Liver (tissue), 9 donors: Measurements from ENCODE around the gene COBL. TPM values are rescaled to one million over a fixed set of nuclear protein-coding genes. Genes with fewer than 3 reads are reported as not detected.

Experiments used
- DNase-seq: peaks from one replicate; pipeline ENCODE4 v3.0.0-alpha.2; 2017; ENCODE audit warnings: low spot score
- H3K27ac ChIP-seq, 2 donors: one replicate each; pipeline ENCODE4 v1.7.0; 2013; ENCODE audit warnings: inconsistent platforms in 2 of 2, low read length in 2 of 2, control low read depth in 1 of 2, low read depth in 1 of 2, mild to moderate bottlenecking in 1 of 2
- H3K27me3 ChIP-seq, 4 donors: one replicate each; pipeline versions ENCODE4 v1.6.1 to v1.7.0; 2013; ENCODE audit warnings: low read length in 3 of 4, inconsistent platforms in 1 of 4, mild to moderate bottlenecking in 1 of 4, moderate library complexity in 1 of 4; ENCODE audit not compliant: control insufficient read depth in 4 of 4, insufficient read depth in 4 of 4
- H3K36me3 ChIP-seq, 4 donors: one replicate each; pipeline versions ENCODE4 v1.6.1 to v1.7.0; 2013; ENCODE audit warnings: low read length in 3 of 4, mild to moderate bottlenecking in 3 of 4, low read depth in 1 of 4, moderate library complexity in 1 of 4; ENCODE audit not compliant: control insufficient read depth in 4 of 4, insufficient read depth in 3 of 4
- H3K4me1 ChIP-seq, 4 donors: one replicate each; pipeline versions ENCODE4 v1.6.1 to v1.7.0; 2013; ENCODE audit warnings: low read length in 3 of 4, mild to moderate bottlenecking in 3 of 4, moderate library complexity in 1 of 4; ENCODE audit not compliant: control insufficient read depth in 4 of 4, insufficient read depth in 4 of 4
- H3K4me3 ChIP-seq, 3 donors: one replicate each; pipeline versions ENCODE4 v1.6.1 to v1.7.0; 2013; ENCODE audit warnings: low read length in 3 of 3, control low read depth in 1 of 3, low read depth in 1 of 3, mild to moderate bottlenecking in 1 of 3
- H3K9ac ChIP-seq, 2 donors: one replicate each; pipeline ENCODE4 v1.7.0; 2013; ENCODE audit warnings: low read length in 2 of 2, mild to moderate bottlenecking in 2 of 2, moderate library complexity in 2 of 2, control low read depth in 1 of 2, low read depth in 1 of 2
- H3K9me3 ChIP-seq, 4 donors: one replicate each; pipeline versions ENCODE4 v1.6.1 to v1.7.0; 2013; ENCODE audit warnings: low read length in 3 of 4; ENCODE audit not compliant: control insufficient read depth in 4 of 4
- EGR1 ChIP-seq, 2 donors: IDR thresholded peaks; 2 replicates each; pipeline ENCODE4 v1.6.1; 2016 to 2018; ENCODE audit warnings: antibody characterized with exemption in 2 of 2, low read depth in 2 of 2
- FOXA2 ChIP-seq: IDR thresholded peaks from 2 replicates; pipeline ENCODE4 v1.6.1; 2016; ENCODE audit warnings: antibody characterized with exemption
- GABPA ChIP-seq, 2 donors: IDR thresholded peaks in 1 of 2; conservative IDR thresholded peaks in 1 of 2; 2 replicates each; pipeline ENCODE4 v1.6.1; 2016; ENCODE audit warnings: antibody characterized with exemption in 2 of 2, mild to moderate bottlenecking in 1 of 2, moderate library complexity in 1 of 2
- HNF4A ChIP-seq, 2 donors: conservative IDR thresholded peaks; 2 replicates each; pipeline ENCODE4 v1.6.1; 2016; ENCODE audit warnings: antibody characterized with exemption in 2 of 2, mild to moderate bottlenecking in 2 of 2
- HNF4G ChIP-seq: IDR thresholded peaks from 2 replicates; pipeline ENCODE4 v1.6.1; 2016; ENCODE audit warnings: antibody characterized with exemption
- JUND ChIP-seq, 2 donors: IDR thresholded peaks; 2 replicates each; pipeline ENCODE4 v1.6.1; 2016; ENCODE audit warnings: antibody characterized with exemption in 2 of 2
- NR2F2 ChIP-seq: IDR thresholded peaks from 2 replicates; pipeline ENCODE4 v1.6.1; 2016; ENCODE audit warnings: antibody characterized with exemption
- RXRA ChIP-seq, 2 donors: IDR thresholded peaks; 2 replicates each; pipeline ENCODE4 v1.6.1; 2017 to 2018; ENCODE audit warnings: antibody characterized with exemption in 2 of 2, mild to moderate bottlenecking in 1 of 2
- TAF1 ChIP-seq: conservative IDR thresholded peaks from 2 replicates; pipeline ENCODE4 v1.6.1; 2016; ENCODE audit warnings: antibody characterized with exemption, mild to moderate bottlenecking
- YY1 ChIP-seq: IDR thresholded peaks from 2 replicates; pipeline ENCODE4 v1.6.1; 2016; ENCODE audit warnings: antibody characterized with exemption, mild to moderate bottlenecking
- WGBS: extraction: QIAGEN DNeasy Blood & Tissue Kit; methylation state at CpG from one replicate; pipeline ENCODE4 v1.1.7; 2013; 5-methylcytosine and 5-hydroxymethylcytosine counted together
- polyA plus RNA-seq, 2 donors: library from polyadenylated mRNA; stranded (reverse) in 1 of 2; unstranded in 1 of 2; fragments of 200-250 nt in 1 of 2; fragments of >200 nt in 1 of 2; fragmentation: Nextera tagmentation in 1 of 2; extraction: Ambion mirVana in 1 of 2; gene quantifications; one replicate each; pipeline versions ENCODE4 v1.2.1 to v1.2.3, GENCODE V29; 2013 to 2015
- total RNA-seq, 2 donors: library from RNA; depleted of rRNA; stranded (reverse); fragments of >200 nt; gene quantifications; one replicate each; pipeline ENCODE4 v1.2.3, GENCODE V29; 2014
- TF ChIP-seq, protein P1 (sequence below): fragments of 150-350 bp; IDR thresholded peaks from 2 replicates; pipeline ENCODE4 v1.5.1; 2017; ENCODE audit warnings: improper control_type of control experiment, low read depth, low read length; ENCODE audit not compliant: missing input control
- TF ChIP-seq, protein P2 (sequence below): IDR thresholded peaks from 2 replicates; pipeline ENCODE4 v1.6.1; 2016; ENCODE audit warnings: antibody characterized with exemption
- TF ChIP-seq, protein P3 (sequence below): IDR thresholded peaks from 2 replicates; pipeline ENCODE4 v1.6.1; 2016; ENCODE audit warnings: antibody characterized with exemption
- donor health status: healthy.
- donor health status: healthy.
- donor health status: healthy.
- donor health status: healthy.
- donor health status: healthy.

The COBL gene
- total and polyA plus RNA-seq, 4 donors, result 5.8 to 18.7 (median 10.7) TPM

DNA sequence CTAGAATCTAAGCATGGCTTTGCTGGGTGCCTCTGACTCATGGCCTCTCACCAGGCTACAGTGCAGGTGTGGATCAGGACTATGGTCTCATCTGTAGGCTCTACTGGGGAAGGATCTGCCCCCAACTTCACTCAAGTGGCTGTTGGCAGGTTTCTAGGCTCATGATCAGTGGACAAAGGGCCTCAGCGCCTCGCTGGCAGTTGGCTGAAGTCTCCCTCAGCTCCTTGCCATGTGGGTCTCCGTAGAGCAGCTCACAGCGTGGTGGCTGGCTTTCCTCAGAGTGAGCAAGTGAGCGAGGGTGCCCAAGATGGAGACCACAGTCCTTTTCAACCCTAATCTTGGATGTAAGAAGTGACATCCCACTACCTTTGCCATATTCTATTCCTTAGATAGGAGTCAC lies 238.0 kb downstream of the COBL start (continued):
- TF ChIP-seq YY1 (no peak), FOXA2 (no peak)
- TF ChIP-seq, protein P1, sequence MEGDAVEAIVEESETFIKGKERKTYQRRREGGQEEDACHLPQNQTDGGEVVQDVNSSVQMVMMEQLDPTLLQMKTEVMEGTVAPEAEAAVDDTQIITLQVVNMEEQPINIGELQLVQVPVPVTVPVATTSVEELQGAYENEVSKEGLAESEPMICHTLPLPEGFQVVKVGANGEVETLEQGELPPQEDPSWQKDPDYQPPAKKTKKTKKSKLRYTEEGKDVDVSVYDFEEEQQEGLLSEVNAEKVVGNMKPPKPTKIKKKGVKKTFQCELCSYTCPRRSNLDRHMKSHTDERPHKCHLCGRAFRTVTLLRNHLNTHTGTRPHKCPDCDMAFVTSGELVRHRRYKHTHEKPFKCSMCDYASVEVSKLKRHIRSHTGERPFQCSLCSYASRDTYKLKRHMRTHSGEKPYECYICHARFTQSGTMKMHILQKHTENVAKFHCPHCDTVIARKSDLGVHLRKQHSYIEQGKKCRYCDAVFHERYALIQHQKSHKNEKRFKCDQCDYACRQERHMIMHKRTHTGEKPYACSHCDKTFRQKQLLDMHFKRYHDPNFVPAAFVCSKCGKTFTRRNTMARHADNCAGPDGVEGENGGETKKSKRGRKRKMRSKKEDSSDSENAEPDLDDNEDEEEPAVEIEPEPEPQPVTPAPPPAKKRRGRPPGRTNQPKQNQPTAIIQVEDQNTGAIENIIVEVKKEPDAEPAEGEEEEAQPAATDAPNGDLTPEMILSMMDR, result no peak
- TF ChIP-seq, protein P2, sequence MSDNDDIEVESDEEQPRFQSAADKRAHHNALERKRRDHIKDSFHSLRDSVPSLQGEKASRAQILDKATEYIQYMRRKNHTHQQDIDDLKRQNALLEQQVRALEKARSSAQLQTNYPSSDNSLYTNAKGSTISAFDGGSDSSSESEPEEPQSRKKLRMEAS, result no peak

DNA sequence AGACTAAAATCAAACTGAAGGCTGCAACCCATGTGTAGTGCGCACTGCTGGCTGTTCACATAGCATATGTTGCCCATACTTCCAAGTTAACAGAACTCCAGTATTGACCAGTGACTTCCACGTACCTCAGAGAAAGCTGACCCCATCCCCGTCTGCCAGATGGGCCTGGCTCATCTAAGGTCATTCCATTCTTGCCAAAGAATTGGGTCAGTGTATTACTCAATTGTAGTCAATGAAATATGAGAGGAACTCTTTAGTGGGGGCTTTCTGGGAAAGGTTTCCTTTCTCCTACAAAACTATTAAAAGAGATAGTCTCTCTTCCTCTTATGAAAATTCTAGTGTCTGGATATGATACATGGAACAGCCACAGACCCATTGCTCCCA lies 238.6 kb downstream of the COBL start:
- peaks cover 0 to 11% (median 6%) of the 10 kb centered on the region in 4 donors for H3K36me3 ChIP-seq
- no peaks in the 10 kb centered on the region for H3K4me1 ChIP-seq
- no peak overlapping the region for H3K9ac ChIP-seq
- no peak overlapping the region for H3K4me3 ChIP-seq
- no peak overlapping the region for H3K27ac ChIP-seq
- TF ChIP-seq FOXA2 (no peak), HNF4G (no peak), NR2F2 (no peak), HNF4A (conservative IDR thresholded peaks at IDR 0.05) (no peak), TAF1 (no peak), YY1 (no peak)
- no peaks in the 10 kb centered on the region for H3K27me3 ChIP-seq
- 66% methylated on average over 3 of the region's 3 CpGs for WGBS
- DNase-seq, result no peak
- no peaks in the 10 kb centered on the region for H3K9me3 ChIP-seq

DNA sequence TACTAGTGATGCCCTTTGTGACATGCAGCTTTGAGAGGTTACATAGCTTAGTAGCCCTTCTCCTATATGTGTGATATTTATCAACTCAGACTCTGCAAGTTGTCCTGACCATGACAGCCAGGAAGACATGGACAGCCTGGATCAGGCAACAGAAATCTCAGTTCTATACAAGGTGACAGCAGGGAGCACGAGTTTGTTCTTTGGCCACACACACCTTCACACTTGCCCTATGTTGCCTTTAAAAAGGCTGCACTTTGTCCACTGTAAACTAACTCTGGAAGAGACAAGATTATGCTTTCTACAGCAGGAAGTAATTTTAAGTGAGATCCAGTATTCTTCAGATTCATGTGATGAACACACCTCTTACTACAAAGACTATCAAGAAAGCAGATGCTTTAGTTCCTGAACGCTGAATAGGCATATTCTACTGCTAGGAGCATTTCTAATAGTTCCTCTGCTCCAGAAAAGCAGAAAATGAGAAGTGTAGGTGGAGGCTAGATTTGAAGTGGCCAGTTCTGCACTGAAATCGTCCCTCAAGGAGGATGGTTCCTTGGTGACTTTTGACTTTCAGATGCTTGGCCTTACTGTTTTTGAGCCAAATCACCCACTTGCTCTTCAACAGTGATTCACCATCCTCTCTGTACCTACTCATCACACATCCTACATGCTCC lies 239.2 kb downstream of the COBL start:
- 61% methylated on average over 3 of the region's 3 CpGs for WGBS
- H3K27me3 ChIP-seq, result no peaks in the 10 kb centered on the region
- H3K9me3 ChIP-seq, result no peaks in the 10 kb centered on the region
- no peak overlapping the region for H3K9ac ChIP-seq
- H3K4me3 ChIP-seq, result no peak overlapping the region
- peaks cover 0 to 8% (median 4%) of the 10 kb centered on the region in 4 donors for H3K36me3 ChIP-seq
- TF ChIP-seq EGR1 (IDR thresholded peaks at IDR 0.05; ENCODE audit: low read depth in 2 of 2) (no peak), RXRA (IDR thresholded peaks at IDR 0.05) (no peak), JUND (IDR thresholded peaks at IDR 0.05) (no peak), HNF4A (conservative IDR thresholded peaks at IDR 0.05) (no peak), GABPA (IDR thresholded peaks at IDR 0.05 in 1 of 2, conservative IDR thresholded peaks at IDR 0.05 in 1 of 2) (no peak)
- TF ChIP-seq, protein P1, result no peak
- TF ChIP-seq, protein P3, sequence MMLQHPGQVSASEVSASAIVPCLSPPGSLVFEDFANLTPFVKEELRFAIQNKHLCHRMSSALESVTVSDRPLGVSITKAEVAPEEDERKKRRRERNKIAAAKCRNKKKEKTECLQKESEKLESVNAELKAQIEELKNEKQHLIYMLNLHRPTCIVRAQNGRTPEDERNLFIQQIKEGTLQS, result no peak
- no peak for DNase-seq
- H3K4me1 ChIP-seq, result no peaks in the 10 kb centered on the region
- H3K27ac ChIP-seq, result no peak overlapping the region
